ENCODE data around the gene PLEKHM3.
"Not testable (repeated sequence)": the region's sequence is repeated elsewhere in the genome, so short reads cannot be mapped to it uniquely, and the experiment has no call there.

PLEKHM3 gene

GRCh38 chr2:207813221-207813916, 212.0 kb downstream of the PLEKHM3 start:
- Histone ChIP-seq H3K4me3 (replicated peaks; ENCODE audit: low read depth, low read length) (no peak overlapping the region), H3K27me3 (replicated peaks; ENCODE audit: control insufficient read depth, insufficient read depth, low read length) (no peaks in the 10 kb centered on the region), H3K36me3 (ENCODE audit: control insufficient read depth, insufficient read depth, low read length) (no peaks in the 10 kb centered on the region)
- DNase-seq (ENCODE audit: extremely low read depth, insufficient read length) = no peak
- TF ChIP-seq CTCF (IDR thresholded peaks at IDR 0.05; ENCODE audit: insufficient read depth, low read length, poor library complexity, severe bottlenecking) = no peak

GRCh38 chr2:207812726-207813080, 212.6 kb downstream of the PLEKHM3 start:
- Histone ChIP-seq H3K27me3 (replicated peaks; ENCODE audit: control insufficient read depth, insufficient read depth, low read length) (no peaks in the 10 kb centered on the region), H3K36me3 (ENCODE audit: control insufficient read depth, insufficient read depth, low read length) (no peaks in the 10 kb centered on the region), H3K4me3 (replicated peaks; ENCODE audit: low read depth, low read length) (no peak overlapping the region)
- no peak for TF ChIP-seq CTCF (IDR thresholded peaks at IDR 0.05; ENCODE audit: insufficient read depth, low read length, poor library complexity, severe bottlenecking)
- DNase-seq (ENCODE audit: extremely low read depth, insufficient read length) = no peak

GRCh38 chr2:207812058-207812725, 213.1 kb downstream of the PLEKHM3 start:
- no peak overlapping the region for H3K4me3 ChIP-seq (replicated peaks; ENCODE audit: low read depth, low read length)
- DNase-seq (ENCODE audit: extremely low read depth, insufficient read length) = no peak
- no peaks in the 10 kb centered on the region for H3K27me3 ChIP-seq (replicated peaks; ENCODE audit: control insufficient read depth, insufficient read depth, low read length)
- H3K36me3 ChIP-seq (ENCODE audit: control insufficient read depth, insufficient read depth, low read length) = no peaks in the 10 kb centered on the region
- TF ChIP-seq CTCF (IDR thresholded peaks at IDR 0.05; ENCODE audit: insufficient read depth, low read length, poor library complexity, severe bottlenecking) = no peak

GRCh38 chr2:207811658-207812057, 213.7 kb downstream of the PLEKHM3 start:
- H3K36me3 ChIP-seq (ENCODE audit: control insufficient read depth, insufficient read depth, low read length) = not testable (repeated sequence)

GRCh38 chr2:207810200-207810788, 215.0 kb downstream of the PLEKHM3 start:
- Histone ChIP-seq H3K36me3 (ENCODE audit: control insufficient read depth, insufficient read depth, low read length) (no peaks in the 10 kb centered on the region), H3K4me3 (replicated peaks; ENCODE audit: low read depth, low read length) (no peak overlapping the region), H3K27me3 (replicated peaks; ENCODE audit: control insufficient read depth, insufficient read depth, low read length) (no peaks in the 10 kb centered on the region)
- TF ChIP-seq CTCF (IDR thresholded peaks at IDR 0.05; ENCODE audit: insufficient read depth, low read length, poor library complexity, severe bottlenecking) = no peak
- no peak for DNase-seq (ENCODE audit: extremely low read depth, insufficient read length)

More at GRCh38 chr2:207811658-207812057, 213.7 kb downstream of the PLEKHM3 start:
- H3K27me3 ChIP-seq (replicated peaks; ENCODE audit: control insufficient read depth, insufficient read depth, low read length); H3K4me3 ChIP-seq (replicated peaks; ENCODE audit: low read depth, low read length); DNase-seq (ENCODE audit: extremely low read depth, insufficient read length): not testable (repeated sequence)

- DNase-seq (ENCODE audit: extremely low read depth, insufficient read length) = no peak
- H3K27me3 ChIP-seq (replicated peaks; ENCODE audit: control insufficient read depth, insufficient read depth, low read length) = no peaks in the 10 kb centered on the region
- no peaks in the 10 kb centered on the region for H3K36me3 ChIP-seq (ENCODE audit: control insufficient read depth, insufficient read depth, low read length)
- no peak overlapping the region for H3K4me3 ChIP-seq (replicated peaks; ENCODE audit: low read depth, low read length)
- TF ChIP-seq CTCF (IDR thresholded peaks at IDR 0.05; ENCODE audit: insufficient read depth, low read length, poor library complexity, severe bottlenecking) = no peak
These were observed 217.2 kb downstream of the PLEKHM3 start for GRCh38 chr2:207808119-207808518.

All from GM06990 (cell line).